MM.1S (cell line): ENCODE results near the gene CNTN6.

Experiments
- DNase-seq: peaks from one replicate; pipeline ENCODE4 v3.0.0-alpha.2; 2015
- H2AFZ ChIP-seq: fragments of 300-600 bp; sonication (generic); 2 replicates; pipeline ENCODE4 v1.6.0; 2016; ENCODE audit warnings: antibody characterized with exemption, low read length
- H3F3A ChIP-seq: fragments of 300-600 bp; sonication (generic); 2 replicates; pipeline ENCODE4 v1.6.1; 2016; ENCODE audit warnings: mild to moderate bottlenecking, antibody characterized with exemption, low read length, moderate library complexity, mixed read lengths; ENCODE audit not compliant: insufficient read depth
- H3K27ac ChIP-seq: fragments of 300-600 bp; sonication (generic); 2 replicates; pipeline ENCODE4 v1.5.1; 2016; ENCODE audit warnings: mild to moderate bottlenecking, low read length
- H3K27me3 ChIP-seq: fragments of 300-600 bp; sonication (generic); replicated peaks from 2 replicates; pipeline ENCODE4 v1.6.0; 2016; ENCODE audit warnings: low read length; ENCODE audit not compliant: insufficient read depth
- H3K36me3 ChIP-seq: fragments of 300-600 bp; sonication (generic); replicated peaks from 2 replicates; pipeline ENCODE4 v1.6.1; 2016; ENCODE audit warnings: mild to moderate bottlenecking, low read length, mixed read lengths; ENCODE audit not compliant: insufficient read depth
- H3K4me1 ChIP-seq: fragments of 300-600 bp; sonication (generic); 2 replicates; pipeline ENCODE4 v1.6.1; 2016; ENCODE audit warnings: low read length, mixed read lengths
- H3K4me2 ChIP-seq: fragments of 300-600 bp; sonication (generic); 2 replicates; pipeline ENCODE4 v1.6.0; 2016; ENCODE audit warnings: low read depth, low read length
- H3K4me3 ChIP-seq: fragments of 300-600 bp; sonication (generic); 2 replicates; pipeline ENCODE4 v1.5.1; 2016; ENCODE audit warnings: low read length, mixed read lengths
- H3K79me2 ChIP-seq: fragments of 300-600 bp; sonication (generic); 2 replicates; pipeline ENCODE4 v1.6.1; 2016; ENCODE audit warnings: mixed run types, low read length, mixed read lengths
- H3K9ac ChIP-seq: fragments of 300-600 bp; sonication (generic); 2 replicates; pipeline ENCODE4 v1.6.1; 2016; ENCODE audit warnings: low read length, mixed read lengths
- H3K9me2 ChIP-seq: fragments of 300-600 bp; sonication (generic); replicated peaks from 2 replicates; pipeline ENCODE4 v1.6.1; 2016; ENCODE audit warnings: mild to moderate bottlenecking, low read length, mixed read lengths; ENCODE audit not compliant: insufficient read depth
- H3K9me3 ChIP-seq: fragments of 300-600 bp; sonication (generic); replicated peaks from 2 replicates; pipeline ENCODE4 v1.6.1; 2016; ENCODE audit warnings: mild to moderate bottlenecking, low read length, mixed read lengths; ENCODE audit not compliant: insufficient read depth
- H4K20me1 ChIP-seq: fragments of 300-600 bp; sonication (generic); 2 replicates; pipeline ENCODE4 v1.6.1; 2016; ENCODE audit warnings: mild to moderate bottlenecking, low read length, moderate library complexity, mixed read lengths; ENCODE audit not compliant: insufficient read depth
- EZH2 ChIP-seq: fragments of 300-600 bp; sonication (generic); optimal IDR thresholded peaks from 2 replicates; pipeline ENCODE3; 2017; ENCODE audit warnings: low read depth, mild to moderate bottlenecking, antibody characterized with exemption, low read length, mixed read lengths
- EZH2phosphoT487 ChIP-seq: fragments of 300-600 bp; sonication (generic); IDR thresholded peaks from 2 replicates; pipeline ENCODE4 v1.6.1; 2018; ENCODE audit warnings: antibody characterized with exemption, low read length
- TF ChIP-seq, protein P1 (sequence below): fragments of 300-600 bp; sonication (generic); IDR thresholded peaks from 2 replicates; pipeline ENCODE4 v1.5.1; 2016; ENCODE audit warnings: antibody characterized with exemption, low read length, mixed read lengths

The CNTN6 gene

DNA sequence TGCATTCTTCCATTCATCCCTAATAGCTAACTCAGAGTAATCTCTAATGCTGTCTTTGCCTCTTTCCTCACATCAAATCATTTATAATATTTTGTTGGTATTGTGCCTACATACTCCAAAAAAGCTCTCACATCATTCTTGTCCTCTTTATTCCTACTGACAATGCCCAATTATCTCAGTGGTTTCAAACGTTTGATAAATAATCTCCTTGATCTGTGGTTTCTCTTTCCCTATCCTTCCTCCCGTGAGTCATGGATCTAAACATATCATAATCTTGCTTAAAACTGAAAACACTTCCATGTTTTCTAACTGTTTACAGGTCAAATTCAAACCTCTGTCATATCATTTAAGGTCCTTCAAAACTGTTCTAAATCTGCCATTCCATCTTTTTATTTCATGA is 115.1 kb downstream of the CNTN6 start:
- no peak overlapping the region for H2AFZ ChIP-seq
- no peaks in the 10 kb centered on the region for H3K9me3 ChIP-seq
- no peak overlapping the region for H3K27ac ChIP-seq
- H3F3A ChIP-seq = 0 out of 2 replicates have a peak, but pooled peaks cover 7% of the 10 kb centered on the region
- no peak for DNase-seq
- H3K4me3 ChIP-seq = no peak overlapping the region
- H3K36me3 ChIP-seq = no peaks in the 10 kb centered on the region
- H3K9me2 ChIP-seq = no peaks in the 10 kb centered on the region
- H3K4me2 ChIP-seq = no peak overlapping the region
- no peaks in the 10 kb centered on the region for H3K27me3 ChIP-seq
- H3K9ac ChIP-seq = no peak overlapping the region
- TF ChIP-seq EZH2phosphoT487 = no peak
- no peak for TF ChIP-seq EZH2
- TF ChIP-seq, protein P1, sequence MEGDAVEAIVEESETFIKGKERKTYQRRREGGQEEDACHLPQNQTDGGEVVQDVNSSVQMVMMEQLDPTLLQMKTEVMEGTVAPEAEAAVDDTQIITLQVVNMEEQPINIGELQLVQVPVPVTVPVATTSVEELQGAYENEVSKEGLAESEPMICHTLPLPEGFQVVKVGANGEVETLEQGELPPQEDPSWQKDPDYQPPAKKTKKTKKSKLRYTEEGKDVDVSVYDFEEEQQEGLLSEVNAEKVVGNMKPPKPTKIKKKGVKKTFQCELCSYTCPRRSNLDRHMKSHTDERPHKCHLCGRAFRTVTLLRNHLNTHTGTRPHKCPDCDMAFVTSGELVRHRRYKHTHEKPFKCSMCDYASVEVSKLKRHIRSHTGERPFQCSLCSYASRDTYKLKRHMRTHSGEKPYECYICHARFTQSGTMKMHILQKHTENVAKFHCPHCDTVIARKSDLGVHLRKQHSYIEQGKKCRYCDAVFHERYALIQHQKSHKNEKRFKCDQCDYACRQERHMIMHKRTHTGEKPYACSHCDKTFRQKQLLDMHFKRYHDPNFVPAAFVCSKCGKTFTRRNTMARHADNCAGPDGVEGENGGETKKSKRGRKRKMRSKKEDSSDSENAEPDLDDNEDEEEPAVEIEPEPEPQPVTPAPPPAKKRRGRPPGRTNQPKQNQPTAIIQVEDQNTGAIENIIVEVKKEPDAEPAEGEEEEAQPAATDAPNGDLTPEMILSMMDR = no peak
- H4K20me1 ChIP-seq = no peaks in the 10 kb centered on the region
- no peaks in the 10 kb centered on the region for H3K79me2 ChIP-seq
- peaks cover 9% of the 10 kb centered on the region; the same call in 1 of the 2 replicates for H3K4me1 ChIP-seq

DNA sequence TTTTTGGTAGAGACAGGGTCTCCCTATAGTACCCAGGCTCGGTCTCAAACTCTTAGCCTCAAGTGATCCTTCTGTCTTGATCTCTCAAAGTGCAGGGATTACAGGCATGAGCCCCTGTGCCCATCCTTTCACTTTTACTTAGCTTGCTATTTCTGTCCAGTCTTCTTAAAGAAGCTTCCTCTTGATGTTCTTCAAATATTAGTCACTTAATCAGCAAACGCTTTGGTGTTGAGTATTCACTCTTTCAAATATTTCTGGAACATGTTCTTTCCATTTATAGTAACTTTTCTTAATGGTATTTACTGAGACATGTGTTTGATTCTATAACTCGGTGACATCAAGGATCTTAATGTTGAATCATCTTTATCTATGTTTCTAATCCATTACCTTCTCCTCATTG is 122.1 kb downstream of the CNTN6 start:
- H3K9me3 ChIP-seq = no peaks in the 10 kb centered on the region
- 0 out of 2 replicates have a peak, but pooled peaks cover 7% of the 10 kb centered on the region for H3F3A ChIP-seq
- H3K4me1 ChIP-seq = peaks cover 9% of the 10 kb centered on the region; the same call in 1 of the 2 replicates
- H4K20me1 ChIP-seq = no peaks in the 10 kb centered on the region
- no peak overlapping the region for H2AFZ ChIP-seq
- H3K27me3 ChIP-seq = no peaks in the 10 kb centered on the region
- no peak for DNase-seq
- H3K79me2 ChIP-seq = no peaks in the 10 kb centered on the region
- H3K9ac ChIP-seq = no peak overlapping the region
- TF ChIP-seq, protein P1 = no peak
- TF ChIP-seq EZH2phosphoT487 (no peak), EZH2 (no peak)
- no peak overlapping the region for H3K4me3 ChIP-seq
- H3K4me2 ChIP-seq = no peak overlapping the region
- H3K27ac ChIP-seq = no peak overlapping the region
- H3K9me2 ChIP-seq = no peaks in the 10 kb centered on the region
- no peaks in the 10 kb centered on the region for H3K36me3 ChIP-seq

DNA sequence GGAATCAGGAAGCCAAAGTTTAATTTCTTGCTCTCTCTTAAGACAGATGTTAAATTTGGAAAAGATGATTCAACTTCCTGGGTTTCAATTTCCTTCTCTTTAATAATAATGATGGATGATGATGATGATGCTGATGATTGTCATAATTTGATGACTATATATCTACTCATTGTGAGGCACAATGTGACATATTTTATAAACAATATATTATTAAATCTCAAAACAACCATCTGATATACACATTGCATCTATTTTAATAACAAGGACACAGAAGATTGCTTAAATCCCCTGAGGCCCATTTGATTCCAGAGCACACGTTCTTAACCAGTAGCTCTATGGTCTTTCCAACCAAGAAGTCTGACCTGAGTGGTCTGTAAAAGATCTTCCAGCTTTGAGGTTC is 124.0 kb downstream of the CNTN6 start:
- Histone ChIP-seq H3K27me3 (no peaks in the 10 kb centered on the region), H3K27ac (no peak overlapping the region), H3K4me2 (no peak overlapping the region), H3K4me3 (no peak overlapping the region), H3K9me2 (no peaks in the 10 kb centered on the region), H3K79me2 (no peaks in the 10 kb centered on the region), H3K36me3 (no peaks in the 10 kb centered on the region), H3K9ac (no peak overlapping the region), H2AFZ (no peak overlapping the region), H4K20me1 (no peaks in the 10 kb centered on the region), H3K4me1 (no peaks in the 10 kb centered on the region; the same call in 1 of the 2 replicates), H3F3A (no peaks in the 10 kb centered on the region), H3K9me3 (no peaks in the 10 kb centered on the region)
- DNase-seq = no peak
- no peak for TF ChIP-seq EZH2
- TF ChIP-seq, protein P1 = no peak
- no peak for TF ChIP-seq EZH2phosphoT487
